Caco-2 (cell line): ENCODE data around the gene TNFSF11. TPM values are rescaled to one million over a fixed set of nuclear protein-coding genes. Genes with fewer than 3 reads are reported as not detected.

Experiments
- BruUV-seq: library from RNA; stranded (reverse); fragments of 400-500 nt; replicated peaks from 2 replicates; lab custom pipeline; 2021; lab: Mats Ljungman, UMichigan
- CTCF ChIA-PET: fragments of 300-600 bp; sonication (Branson Sonifier 250); formaldehyde crosslinking; loops from one replicate; lab custom pipeline; 2022; ENCODE audit warnings: antibody characterized with exemption; lab: Charles Lee
- POLR2A ChIA-PET: fragments of 300-600 bp; sonication (Branson Sonifier 250); formaldehyde crosslinking; loops from one replicate; lab custom pipeline; 2022; ENCODE audit warnings: antibody characterized with exemption; lab: Charles Lee
- DNase-seq, 2 experiments: peaks; one replicate each; pipeline versions ENCODE4 v3.0.0 to v3.0.0-alpha.2; 2020 to 2022
- H3K27me3 ChIP-seq: replicated peaks from 2 replicates; pipeline ENCODE4 v1.6.0; 2011; ENCODE audit warnings: low read length; ENCODE audit not compliant: control insufficient read depth, insufficient read depth
- H3K36me3 ChIP-seq: 2 replicates; pipeline ENCODE4 v1.5.1; 2011; ENCODE audit warnings: low read length; ENCODE audit not compliant: control insufficient read depth, insufficient read depth
- H3K4me1 ChIP-seq: fragments of 250-450 bp; sonication (Bioruptor Pico); 2 replicates; pipeline ENCODE4 v1.5.1; 2020; ENCODE audit warnings: mild to moderate bottlenecking
- H3K4me3 ChIP-seq: 2 replicates; pipeline ENCODE4 v1.5.1; 2011; ENCODE audit warnings: low read depth, mild to moderate bottlenecking, control low read depth, low read length
- H3K9me3 ChIP-seq: fragments of 250-450 bp; sonication (Bioruptor Pico); 2 replicates; pipeline ENCODE4 v1.5.1; 2020; ENCODE audit warnings: mild to moderate bottlenecking, moderate library complexity
- H3K27ac Mint-ChIP-seq: one replicate; pipeline ENCODE4 v1.8.0; 2022; ENCODE audit warnings: mixed read lengths; ENCODE audit not compliant: unreplicated experiment
- H3K27me3 Mint-ChIP-seq: one replicate; pipeline ENCODE4 v1.8.0; 2022; ENCODE audit warnings: mixed read lengths; ENCODE audit not compliant: insufficient read depth, unreplicated experiment
- H3K36me3 Mint-ChIP-seq: one replicate; pipeline ENCODE4 v1.8.0; 2022; ENCODE audit warnings: mild to moderate bottlenecking, mixed read lengths; ENCODE audit not compliant: insufficient read depth, unreplicated experiment
- H3K4me1 Mint-ChIP-seq: one replicate; pipeline ENCODE4 v1.8.0; 2022; ENCODE audit warnings: low read depth, mixed read lengths; ENCODE audit not compliant: unreplicated experiment
- H3K4me3 Mint-ChIP-seq: one replicate; pipeline ENCODE4 v1.8.0; 2022; ENCODE audit warnings: mild to moderate bottlenecking, moderate library complexity, mixed read lengths; ENCODE audit not compliant: unreplicated experiment
- H3K9me3 Mint-ChIP-seq: one replicate; pipeline ENCODE4 v1.8.0; 2022; ENCODE audit warnings: mixed read lengths; ENCODE audit not compliant: unreplicated experiment
- intact Hi-C: fragments of 100-400 bp; cut with micrococcal nuclease; formaldehyde crosslinking; loops from one replicate; pipeline ENCODE4 v1.10.0; 2022; ENCODE audit not compliant: unreplicated experiment
- total RNA-seq: library from RNA; stranded (reverse); gene quantifications from 2 replicates; pipeline ENCODE4 v1.2.3, GENCODE V29; 2022
- TF ChIP-seq, protein P1 (sequence below), 2 experiments: fragments of 200-600 bp in 1 of 2; IDR thresholded peaks; 1 replicate in 1 of 2; 2 replicates in 1 of 2; pipeline versions ENCODE4 v1.5.1 to v1.8.0; 2011 to 2022; ENCODE audit warnings: antibody characterized with exemption in 1 of 2, control low read depth in 1 of 2, inconsistent platforms in 1 of 2, low read depth in 1 of 2, low read length in 1 of 2, mild to moderate bottlenecking in 1 of 2, moderate library complexity in 1 of 2; ENCODE audit not compliant: insufficient read depth in 1 of 2, severe bottlenecking in 1 of 2, unreplicated experiment in 1 of 2

Gene TNFSF11
- total RNA-seq, 1 experiment from 2014 or later: not detected

DNA sequence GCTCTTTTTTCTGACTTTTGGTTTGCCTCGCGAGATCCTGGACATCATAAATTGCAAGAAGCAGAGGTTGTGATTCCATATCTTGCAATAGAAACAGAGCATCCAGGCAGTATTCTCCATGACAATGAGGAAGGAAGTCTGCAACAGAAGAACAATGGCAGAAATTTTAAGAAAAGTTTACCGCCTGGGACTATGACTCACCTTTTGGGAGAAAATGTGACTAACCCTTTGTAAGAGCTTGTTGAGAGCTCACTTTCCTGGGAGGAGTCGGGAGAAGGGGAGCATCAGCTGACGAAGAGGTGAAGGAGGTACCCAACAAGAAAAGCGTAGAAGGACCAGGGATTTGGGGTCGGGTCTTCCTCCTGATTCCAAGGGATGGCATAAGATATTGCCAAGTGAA is 34.3 kb upstream of the TNFSF11 start:
- Histone ChIP-seq H3K4me1 (no peaks in the 10 kb centered on the region), H3K27me3 (no peaks in the 10 kb centered on the region), H3K9me3 (no peaks in the 10 kb centered on the region), H3K4me3 (no peak overlapping the region), H3K36me3 (no peaks in the 10 kb centered on the region)
- TF ChIP-seq, protein P1, sequence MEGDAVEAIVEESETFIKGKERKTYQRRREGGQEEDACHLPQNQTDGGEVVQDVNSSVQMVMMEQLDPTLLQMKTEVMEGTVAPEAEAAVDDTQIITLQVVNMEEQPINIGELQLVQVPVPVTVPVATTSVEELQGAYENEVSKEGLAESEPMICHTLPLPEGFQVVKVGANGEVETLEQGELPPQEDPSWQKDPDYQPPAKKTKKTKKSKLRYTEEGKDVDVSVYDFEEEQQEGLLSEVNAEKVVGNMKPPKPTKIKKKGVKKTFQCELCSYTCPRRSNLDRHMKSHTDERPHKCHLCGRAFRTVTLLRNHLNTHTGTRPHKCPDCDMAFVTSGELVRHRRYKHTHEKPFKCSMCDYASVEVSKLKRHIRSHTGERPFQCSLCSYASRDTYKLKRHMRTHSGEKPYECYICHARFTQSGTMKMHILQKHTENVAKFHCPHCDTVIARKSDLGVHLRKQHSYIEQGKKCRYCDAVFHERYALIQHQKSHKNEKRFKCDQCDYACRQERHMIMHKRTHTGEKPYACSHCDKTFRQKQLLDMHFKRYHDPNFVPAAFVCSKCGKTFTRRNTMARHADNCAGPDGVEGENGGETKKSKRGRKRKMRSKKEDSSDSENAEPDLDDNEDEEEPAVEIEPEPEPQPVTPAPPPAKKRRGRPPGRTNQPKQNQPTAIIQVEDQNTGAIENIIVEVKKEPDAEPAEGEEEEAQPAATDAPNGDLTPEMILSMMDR (IDR thresholded peaks at IDR 0.05; ENCODE audit: insufficient read depth in 1 of 2, low read depth in 1 of 2, low read length in 1 of 2, severe bottlenecking in 1 of 2, unreplicated experiment in 1 of 2): no peak
- no peak overlapping the region for H3K27ac Mint-ChIP-seq
- H3K4me3 Mint-ChIP-seq: no peak overlapping the region
- ChIA-PET POLR2A (no interaction called here), CTCF (no interaction called here)
- DNase-seq: no peak
- H3K36me3 Mint-ChIP-seq: no peaks in the 10 kb centered on the region
- H3K27me3 Mint-ChIP-seq: peaks cover 3% of the 10 kb centered on the region
- no peaks in the 10 kb centered on the region for H3K9me3 Mint-ChIP-seq
- intact Hi-C loops: no loop called here
- no peaks in the 10 kb centered on the region for H3K4me1 Mint-ChIP-seq
- BruUV-seq: no TSS peak

DNA sequence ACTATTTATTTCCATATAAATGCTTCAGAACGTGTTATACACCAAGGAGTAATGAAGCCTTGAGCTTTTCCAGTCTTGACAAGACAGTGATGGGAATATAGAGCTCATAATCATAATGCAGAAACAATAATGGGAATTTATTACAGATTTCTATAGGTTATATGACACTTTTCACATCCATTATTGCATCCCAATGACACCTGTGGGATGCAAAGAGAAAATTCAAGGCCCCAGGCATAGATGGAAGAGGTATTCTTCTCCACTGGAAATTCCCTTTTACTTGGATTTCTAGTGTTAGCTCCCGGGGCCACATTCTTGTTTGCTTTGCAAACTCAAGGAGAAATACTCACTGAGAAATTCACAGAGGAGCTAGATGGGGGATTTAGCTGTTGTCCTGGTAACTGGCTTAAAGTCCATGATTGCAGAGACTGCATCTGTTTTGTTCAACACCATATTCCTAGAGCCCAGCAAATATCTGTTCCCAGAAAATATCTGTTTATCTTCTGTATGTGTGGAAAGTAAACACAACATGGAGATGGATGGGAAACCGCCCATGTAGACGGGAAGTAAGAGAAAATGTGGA is 30.6 kb upstream of the TNFSF11 start:
- Histone ChIP-seq H3K9me3 (no peaks in the 10 kb centered on the region), H3K36me3 (no peaks in the 10 kb centered on the region), H3K27me3 (no peaks in the 10 kb centered on the region), H3K4me1 (no peaks in the 10 kb centered on the region), H3K4me3 (no peak overlapping the region)
- no peak overlapping the region for H3K4me3 Mint-ChIP-seq
- DNase-seq: no peak
- no peak overlapping the region for H3K27ac Mint-ChIP-seq
- H3K4me1 Mint-ChIP-seq: no peaks in the 10 kb centered on the region
- H3K36me3 Mint-ChIP-seq: no peaks in the 10 kb centered on the region
- no peaks in the 10 kb centered on the region for H3K9me3 Mint-ChIP-seq
- TF ChIP-seq, protein P1 (IDR thresholded peaks at IDR 0.05; ENCODE audit: insufficient read depth in 1 of 2, low read depth in 1 of 2, low read length in 1 of 2, severe bottlenecking in 1 of 2, unreplicated experiment in 1 of 2): no peak
- ChIA-PET POLR2A (no interaction called here), CTCF (no interaction called here)
- peaks cover 3% of the 10 kb centered on the region for H3K27me3 Mint-ChIP-seq
- intact Hi-C loops: no loop called here
- BruUV-seq: no TSS peak

DNA sequence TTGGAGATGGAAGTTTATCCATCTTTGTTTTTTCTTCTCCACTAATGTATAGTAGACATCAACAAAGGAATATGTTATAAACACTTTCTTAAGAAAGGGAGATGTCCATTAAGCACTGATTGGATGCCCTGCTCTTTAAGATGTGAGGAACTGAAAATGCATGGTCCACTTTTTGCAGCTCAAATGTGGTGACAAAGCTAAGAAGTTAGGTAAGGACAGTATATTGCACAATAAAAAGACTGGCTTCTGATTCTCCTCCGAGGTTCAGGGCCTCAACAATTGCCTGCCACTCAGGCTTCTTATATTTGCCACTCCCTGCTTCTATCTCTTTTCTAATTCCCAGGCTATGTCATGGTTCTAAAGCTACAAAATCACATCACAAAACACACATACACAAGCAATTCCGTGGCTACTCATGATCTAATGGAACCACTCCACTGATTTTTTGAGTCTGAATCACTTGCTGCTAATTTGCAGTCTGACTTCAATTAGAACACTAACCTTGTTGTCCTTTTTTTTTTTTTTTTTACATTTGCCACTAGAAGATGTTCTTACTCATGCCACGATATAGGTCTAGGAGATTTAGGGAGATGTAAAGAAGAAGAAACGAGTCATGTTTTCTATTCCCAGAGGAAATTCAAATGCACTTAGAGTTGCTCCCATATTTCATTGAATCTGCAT is 29.6 kb upstream of the TNFSF11 start:
- Mint-ChIP-seq H3K4me3 (no peak overlapping the region), H3K4me1 (no peaks in the 10 kb centered on the region), H3K36me3 (no peaks in the 10 kb centered on the region), H3K27ac (no peak overlapping the region), H3K9me3 (no peaks in the 10 kb centered on the region), H3K27me3 (peaks cover 3% of the 10 kb centered on the region)
- Histone ChIP-seq H3K4me3 (no peak overlapping the region), H3K36me3 (no peaks in the 10 kb centered on the region), H3K9me3 (no peaks in the 10 kb centered on the region), H3K27me3 (no peaks in the 10 kb centered on the region), H3K4me1 (no peaks in the 10 kb centered on the region)
- TF ChIP-seq, protein P1 (IDR thresholded peaks at IDR 0.05; ENCODE audit: insufficient read depth in 1 of 2, low read depth in 1 of 2, low read length in 1 of 2, severe bottlenecking in 1 of 2, unreplicated experiment in 1 of 2): no peak
- intact Hi-C loops: no loop called here
- DNase-seq: no peak
- no TSS peak for BruUV-seq
- ChIA-PET POLR2A (no interaction called here), CTCF (no interaction called here)
